Lower leg skin (tissue), 4 donors: Measurements from ENCODE around the gene MTTP. TPM values are rescaled to one million over a fixed set of nuclear protein-coding genes. Genes with fewer than 3 reads are reported as not detected.

ENCODE experiments used
- DNase-seq, 2 donors: peaks; one replicate each; pipeline ENCODE4 v3.0.0-alpha.2; 2019; ENCODE audit warnings: low spot score in 2 of 2
- H3K4me3 ChIP-seq: fragments of 200-600 bp; sonication (generic); 2 replicates; pipeline ENCODE4 v1.5.1; 2017; ENCODE audit warnings: mild to moderate bottlenecking, low read depth; ENCODE audit not compliant: poor library complexity, severe bottlenecking
- POLR2A ChIP-seq, 2 donors: fragments of 450-650 bp; IDR thresholded peaks; one replicate each; pipeline ENCODE4 v1.6.1; 2016 to 2017; ENCODE audit warnings: antibody characterized with exemption in 2 of 2, mild to moderate bottlenecking in 1 of 2, moderate library complexity in 1 of 2
- whole genome bisulfite sequencing, 2 donors: methylation state at CpG; one replicate each; pipeline ENCODE4 v1.1.5; 2018; 5-methylcytosine and 5-hydroxymethylcytosine counted together
- intact Hi-C: fragments of 100-400 bp; cut with DNase I; formaldehyde crosslinking; loops from one replicate; pipeline ENCODE4 v1.15.0; 2023; ENCODE audit warnings: low total_unique reads
- total RNA-seq, 4 donors: library from RNA; depleted of rRNA; stranded (reverse); fragments of >200 nt; gene quantifications; one replicate each; pipeline ENCODE4 v1.1.0, GENCODE V29; 2016
- TF ChIP-seq, protein P1 (sequence below), 3 donors: fragments of 450-650 bp; IDR thresholded peaks; one replicate each; pipeline ENCODE4 v1.5.1; 2016; ENCODE audit warnings: antibody characterized with exemption in 3 of 3, mild to moderate bottlenecking in 3 of 3, moderate library complexity in 2 of 3

The MTTP gene
- total RNA-seq, 4 donors from 2014 or later = 0.26 to 0.47 TPM; not detected in 2

DNA sequence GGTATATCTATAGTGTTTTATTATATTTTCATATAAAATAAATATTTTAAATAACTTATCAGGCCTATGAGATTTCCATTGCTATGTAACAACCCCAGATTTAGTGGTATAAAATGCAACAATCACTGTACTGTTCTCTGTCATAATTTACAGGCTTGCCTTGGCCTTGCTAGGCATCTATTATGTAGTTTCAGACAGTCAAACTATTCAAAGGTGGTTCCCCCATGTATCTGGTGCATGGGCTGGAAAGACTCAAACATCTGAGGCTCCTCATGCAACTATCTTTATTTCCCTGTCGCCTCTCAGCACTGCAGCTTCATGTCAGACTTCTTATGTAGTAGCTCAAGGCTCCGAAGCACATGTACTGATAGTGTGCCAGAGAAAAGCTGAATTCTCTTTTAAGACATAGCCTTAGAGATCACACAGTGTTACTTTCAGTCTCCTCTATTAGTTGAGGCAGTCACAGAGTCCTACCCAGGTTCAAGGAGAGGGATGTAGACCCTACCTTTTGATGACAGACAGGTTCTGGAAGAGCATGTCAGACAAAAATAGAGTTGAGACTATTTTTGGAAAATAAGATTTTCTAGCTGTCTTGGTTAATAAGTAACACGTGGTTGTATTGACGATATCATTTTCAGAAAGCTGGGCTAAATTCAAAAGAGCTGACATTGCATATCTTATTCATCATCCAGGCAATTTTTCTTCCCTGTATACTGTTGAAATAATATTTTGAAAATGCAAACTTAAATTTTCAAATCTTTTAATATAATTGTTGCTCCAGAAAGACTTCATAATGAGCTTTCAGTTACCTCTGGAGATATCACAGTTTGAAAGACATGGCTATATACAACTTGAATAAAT lies 19.4 kb downstream of the MTTP start:
- TF ChIP-seq, protein P1, sequence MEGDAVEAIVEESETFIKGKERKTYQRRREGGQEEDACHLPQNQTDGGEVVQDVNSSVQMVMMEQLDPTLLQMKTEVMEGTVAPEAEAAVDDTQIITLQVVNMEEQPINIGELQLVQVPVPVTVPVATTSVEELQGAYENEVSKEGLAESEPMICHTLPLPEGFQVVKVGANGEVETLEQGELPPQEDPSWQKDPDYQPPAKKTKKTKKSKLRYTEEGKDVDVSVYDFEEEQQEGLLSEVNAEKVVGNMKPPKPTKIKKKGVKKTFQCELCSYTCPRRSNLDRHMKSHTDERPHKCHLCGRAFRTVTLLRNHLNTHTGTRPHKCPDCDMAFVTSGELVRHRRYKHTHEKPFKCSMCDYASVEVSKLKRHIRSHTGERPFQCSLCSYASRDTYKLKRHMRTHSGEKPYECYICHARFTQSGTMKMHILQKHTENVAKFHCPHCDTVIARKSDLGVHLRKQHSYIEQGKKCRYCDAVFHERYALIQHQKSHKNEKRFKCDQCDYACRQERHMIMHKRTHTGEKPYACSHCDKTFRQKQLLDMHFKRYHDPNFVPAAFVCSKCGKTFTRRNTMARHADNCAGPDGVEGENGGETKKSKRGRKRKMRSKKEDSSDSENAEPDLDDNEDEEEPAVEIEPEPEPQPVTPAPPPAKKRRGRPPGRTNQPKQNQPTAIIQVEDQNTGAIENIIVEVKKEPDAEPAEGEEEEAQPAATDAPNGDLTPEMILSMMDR (IDR thresholded peaks at IDR 0.05) = no peak
- TF ChIP-seq POLR2A (IDR thresholded peaks at IDR 0.05) = no peak
- DNase-seq = no peak
- intact Hi-C loops = no loop called here
- 60 to 77% methylated on average over 4 of the region's 4 CpGs for WGBS, 2 donors
- no peak overlapping the region for H3K4me3 ChIP-seq

DNA sequence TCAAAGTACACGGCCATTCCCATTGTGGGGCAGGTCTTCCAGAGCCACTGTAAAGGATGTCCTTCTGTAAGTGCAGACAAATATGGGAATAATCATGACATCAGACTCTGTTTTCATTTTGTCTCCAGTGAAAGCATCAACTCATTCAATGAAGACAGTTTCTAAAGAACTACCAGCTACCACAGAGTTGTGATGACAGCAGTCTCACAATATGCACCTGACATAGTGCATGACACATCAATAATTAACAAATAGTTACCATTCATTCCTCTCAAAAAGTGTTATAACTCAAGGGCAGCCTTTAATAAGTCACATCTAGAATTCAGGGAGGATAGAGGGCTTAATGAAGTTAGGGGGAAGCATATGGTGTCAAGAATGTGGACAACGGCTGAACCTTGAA lies 20.2 kb downstream of the MTTP start:
- no peak overlapping the region for H3K4me3 ChIP-seq
- no peak for DNase-seq
- WGBS, 2 donors = 74 to 90% methylated on average over 2 of the region's 2 CpGs
- intact Hi-C loops = no loop called here
- TF ChIP-seq, protein P1 (IDR thresholded peaks at IDR 0.05) = no peak
- no peak for TF ChIP-seq POLR2A (IDR thresholded peaks at IDR 0.05)

DNA sequence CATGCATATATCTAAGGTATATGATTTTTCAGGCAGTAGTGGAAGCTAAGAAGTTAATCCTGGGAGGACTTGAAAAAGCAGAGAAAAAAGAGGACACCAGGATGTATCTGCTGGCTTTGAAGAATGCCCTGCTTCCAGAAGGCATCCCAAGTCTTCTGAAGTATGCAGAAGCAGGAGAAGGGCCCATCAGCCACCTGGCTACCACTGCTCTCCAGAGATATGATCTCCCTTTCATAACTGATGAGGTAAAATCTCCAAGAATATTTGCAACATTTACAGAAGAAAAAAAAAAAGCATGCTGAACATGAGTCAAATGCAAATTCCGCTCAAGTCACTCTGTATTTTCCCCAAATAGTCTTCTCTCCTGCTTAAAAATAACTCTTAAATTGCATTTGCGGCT lies 32.1 kb downstream of the MTTP start:
- TF ChIP-seq, protein P1 (IDR thresholded peaks at IDR 0.05) = no peak
- TF ChIP-seq POLR2A (IDR thresholded peaks at IDR 0.05) = no peak
- 86 to 90% methylated on average over 2 of the region's 2 CpGs for WGBS, 2 donors
- H3K4me3 ChIP-seq = no peak overlapping the region
- intact Hi-C loops = no loop called here
- DNase-seq = no peak

DNA sequence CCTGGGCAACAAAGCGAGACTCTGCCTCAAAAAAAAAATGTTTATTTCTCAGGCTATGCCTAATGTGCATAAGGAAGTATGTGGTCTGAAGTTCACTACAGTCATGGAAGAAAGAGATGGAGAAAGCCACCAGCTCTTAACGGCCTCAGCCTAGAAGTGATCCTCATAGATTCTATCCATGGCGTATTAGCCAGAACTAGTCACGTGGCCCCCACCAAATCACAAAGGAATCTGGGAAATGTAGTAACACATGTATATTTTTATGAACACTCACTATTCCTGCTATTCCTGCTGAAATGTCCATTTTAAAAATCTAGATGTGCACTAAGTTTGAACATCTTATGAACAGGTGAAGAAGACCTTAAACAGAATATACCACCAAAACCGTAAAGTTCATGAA lies 33.8 kb downstream of the MTTP start:
- intact Hi-C loops = no loop called here
- no peak overlapping the region for H3K4me3 ChIP-seq
- WGBS, 2 donors = 86 to 91% methylated on average over 5 of the region's 5 CpGs
- TF ChIP-seq, protein P1 (IDR thresholded peaks at IDR 0.05) = no peak
- TF ChIP-seq POLR2A (IDR thresholded peaks at IDR 0.05) = no peak
- DNase-seq = no peak

DNA sequence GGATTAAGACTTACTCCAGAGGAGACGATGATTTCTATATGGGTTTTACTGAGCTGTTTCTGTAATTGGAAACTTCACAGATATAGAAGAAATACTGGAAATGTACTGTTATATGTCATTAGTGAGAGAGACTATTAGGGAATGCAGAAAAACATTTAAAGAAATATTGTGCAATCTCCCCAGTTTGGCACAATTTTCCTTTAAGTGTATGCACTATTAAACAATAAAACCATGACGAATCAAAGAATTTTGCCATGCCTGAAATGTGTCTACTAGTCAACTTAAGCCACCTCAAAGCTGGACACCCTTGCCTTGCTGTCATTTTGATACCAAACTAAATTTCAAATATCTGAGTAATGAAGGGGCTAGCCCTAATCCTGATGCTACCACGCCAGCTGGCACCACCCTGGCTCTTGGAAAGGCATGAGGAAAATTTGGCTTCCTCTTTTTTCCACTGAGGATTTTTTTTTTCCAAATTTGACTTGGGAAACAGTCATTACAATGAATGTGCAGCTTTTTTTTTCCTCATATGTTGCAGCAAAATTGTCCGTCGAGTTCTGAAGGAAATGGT lies 36.1 kb downstream of the MTTP start:
- TF ChIP-seq POLR2A (IDR thresholded peaks at IDR 0.05) = no peak
- TF ChIP-seq, protein P1 (IDR thresholded peaks at IDR 0.05) = no peak
- no peak overlapping the region for H3K4me3 ChIP-seq
- WGBS, 2 donors = 39 to 40% methylated on average over 5 of the region's 5 CpGs
- no peak for DNase-seq
- intact Hi-C loops = no loop called here
